ENCODE data around the gene SCGB2A2.

DNA sequence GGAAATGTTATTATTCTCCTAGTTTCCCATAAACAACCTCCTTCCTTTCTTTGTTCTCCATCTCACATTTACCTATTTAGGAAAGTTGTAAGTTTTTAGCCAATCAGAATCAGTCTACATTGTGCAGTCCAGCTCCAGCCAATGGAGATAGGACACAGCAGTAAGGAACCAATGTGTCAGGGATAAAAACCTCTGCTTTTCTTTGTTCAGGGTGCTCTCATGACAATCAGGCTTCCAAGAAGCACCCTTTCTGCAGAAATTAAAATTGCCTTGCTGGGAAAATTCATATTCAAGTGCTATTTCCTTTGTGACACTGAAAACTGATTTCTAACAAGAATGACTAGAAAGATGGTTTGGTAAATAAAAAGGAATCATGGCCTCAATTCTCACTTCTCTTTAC lies 46.9 kb upstream of the SCGB2A2 start:
- TF ChIP-seq EZH2 (optimal IDR thresholded peaks at IDR 0.05; ENCODE audit: low read depth, low read length): no peak
- no peak for TF ChIP-seq EZH2phosphoT487 (IDR thresholded peaks at IDR 0.05; ENCODE audit: low read length)
- TF ChIP-seq, protein P1, sequence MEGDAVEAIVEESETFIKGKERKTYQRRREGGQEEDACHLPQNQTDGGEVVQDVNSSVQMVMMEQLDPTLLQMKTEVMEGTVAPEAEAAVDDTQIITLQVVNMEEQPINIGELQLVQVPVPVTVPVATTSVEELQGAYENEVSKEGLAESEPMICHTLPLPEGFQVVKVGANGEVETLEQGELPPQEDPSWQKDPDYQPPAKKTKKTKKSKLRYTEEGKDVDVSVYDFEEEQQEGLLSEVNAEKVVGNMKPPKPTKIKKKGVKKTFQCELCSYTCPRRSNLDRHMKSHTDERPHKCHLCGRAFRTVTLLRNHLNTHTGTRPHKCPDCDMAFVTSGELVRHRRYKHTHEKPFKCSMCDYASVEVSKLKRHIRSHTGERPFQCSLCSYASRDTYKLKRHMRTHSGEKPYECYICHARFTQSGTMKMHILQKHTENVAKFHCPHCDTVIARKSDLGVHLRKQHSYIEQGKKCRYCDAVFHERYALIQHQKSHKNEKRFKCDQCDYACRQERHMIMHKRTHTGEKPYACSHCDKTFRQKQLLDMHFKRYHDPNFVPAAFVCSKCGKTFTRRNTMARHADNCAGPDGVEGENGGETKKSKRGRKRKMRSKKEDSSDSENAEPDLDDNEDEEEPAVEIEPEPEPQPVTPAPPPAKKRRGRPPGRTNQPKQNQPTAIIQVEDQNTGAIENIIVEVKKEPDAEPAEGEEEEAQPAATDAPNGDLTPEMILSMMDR (IDR thresholded peaks at IDR 0.05; ENCODE audit: low read length): no peak

All from MM.1S (cell line).